ENCODE measurements around the gene PSPC1.
"Not testable (repeated sequence)": the region's sequence is repeated elsewhere in the genome, so short reads cannot be mapped to it uniquely, and the experiment has no call there.

PSPC1 gene

GRCh38 chr13:19759669-19760068, 23.1 kb downstream of the PSPC1 start:
- no peak for FAIRE-seq

DNA sequence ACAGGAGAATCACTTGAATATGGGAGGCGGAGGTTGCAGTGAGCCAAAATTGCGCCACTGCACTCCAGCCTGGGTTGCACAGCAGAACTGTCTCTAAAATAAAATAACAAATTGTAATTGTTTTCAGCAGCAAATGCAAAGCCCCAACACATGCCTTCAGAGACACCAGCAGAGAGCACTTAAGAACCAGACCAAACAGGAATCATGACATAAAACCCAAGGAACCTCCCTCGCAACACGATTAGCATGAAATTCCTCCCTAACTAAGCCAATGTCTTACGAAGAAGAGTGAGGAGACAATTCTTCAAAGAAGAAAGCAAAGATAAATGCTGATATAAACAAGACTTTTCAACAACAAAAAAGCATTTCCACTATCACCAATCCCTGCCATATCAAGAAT, 40.1 kb downstream of the PSPC1 start:
- FAIRE-seq: no peak

DNA sequence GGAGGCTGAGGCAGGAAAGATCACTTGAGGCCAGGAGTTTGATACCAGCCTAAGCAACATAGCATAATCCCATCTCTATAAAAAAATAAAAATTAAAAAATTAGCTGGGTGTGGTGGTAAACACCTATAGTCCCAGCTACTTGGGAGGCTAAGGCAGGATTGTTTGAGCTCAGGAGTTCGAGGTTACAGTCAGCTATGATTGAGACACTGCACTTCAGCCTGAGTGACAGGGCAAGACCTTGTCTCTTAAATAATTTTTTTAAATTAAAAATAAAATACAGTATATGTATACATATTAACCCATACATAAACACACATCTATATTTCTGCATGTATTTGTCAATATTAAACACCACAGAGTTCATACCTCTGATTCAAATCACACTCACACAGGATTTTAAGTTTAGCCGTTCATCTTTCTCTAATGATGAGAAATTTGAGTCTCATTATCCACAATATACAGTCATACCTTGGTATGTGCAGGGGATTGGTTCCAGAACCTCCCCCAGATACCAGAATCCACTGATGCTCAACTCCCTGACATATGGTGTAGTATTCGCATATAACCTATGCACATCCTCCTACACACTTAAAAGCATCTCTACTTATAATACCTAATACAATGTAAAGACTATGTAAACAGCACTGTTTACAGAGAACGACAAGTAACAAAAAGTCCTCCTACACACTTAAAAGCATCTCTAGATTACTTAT, 44.7 kb downstream of the PSPC1 start:
- no peak for FAIRE-seq

GRCh38 chr13:19726611-19727010, 56.1 kb downstream of the PSPC1 start:
- FAIRE-seq: no peak

DNA sequence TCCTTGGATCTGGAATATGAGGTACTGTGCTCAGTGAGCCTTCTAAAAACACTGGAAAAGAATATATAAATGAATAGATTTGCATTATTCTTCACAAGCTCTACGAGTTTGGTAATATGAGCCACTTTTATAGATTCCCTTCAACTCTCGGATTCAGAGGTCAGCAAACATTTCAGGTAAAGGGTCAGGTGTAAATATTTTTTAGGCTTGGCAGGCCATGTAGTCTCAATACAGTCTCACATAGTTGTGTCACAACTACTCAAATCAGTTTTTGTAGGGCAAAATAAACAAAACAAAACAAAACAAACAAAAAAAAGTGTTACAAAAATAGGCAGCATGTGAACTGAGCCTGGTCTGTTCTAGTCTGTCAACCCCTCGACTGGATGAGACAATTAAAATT, 57.4 kb downstream of the PSPC1 start:
- FAIRE-seq: no peak

GRCh38 chr13:19720039-19720438, 62.7 kb downstream of the PSPC1 start:
- no peak for FAIRE-seq

- no peak for FAIRE-seq
Observed at GRCh38 chr13:19713186-19713965, 69.4 kb downstream of the PSPC1 start.

DNA sequence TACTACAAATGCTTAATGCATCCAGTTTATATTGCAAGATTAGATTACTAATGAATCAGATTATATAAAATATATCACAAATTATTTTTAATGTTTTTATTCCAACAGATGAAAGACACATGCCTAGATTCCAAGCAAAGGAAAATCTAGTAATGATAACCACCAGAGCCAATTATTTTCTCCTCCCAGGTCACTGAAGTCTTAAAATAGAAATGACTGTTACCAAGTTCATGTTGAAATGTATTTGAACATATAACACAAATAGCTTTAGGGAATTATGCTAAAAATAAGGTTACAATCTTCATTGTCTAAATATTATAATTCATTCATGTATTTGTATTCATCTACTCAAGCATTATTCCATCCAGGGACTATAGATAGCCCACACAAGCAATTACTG, 73.0 kb downstream of the PSPC1 start:
- FAIRE-seq: not testable (repeated sequence)

DNA sequence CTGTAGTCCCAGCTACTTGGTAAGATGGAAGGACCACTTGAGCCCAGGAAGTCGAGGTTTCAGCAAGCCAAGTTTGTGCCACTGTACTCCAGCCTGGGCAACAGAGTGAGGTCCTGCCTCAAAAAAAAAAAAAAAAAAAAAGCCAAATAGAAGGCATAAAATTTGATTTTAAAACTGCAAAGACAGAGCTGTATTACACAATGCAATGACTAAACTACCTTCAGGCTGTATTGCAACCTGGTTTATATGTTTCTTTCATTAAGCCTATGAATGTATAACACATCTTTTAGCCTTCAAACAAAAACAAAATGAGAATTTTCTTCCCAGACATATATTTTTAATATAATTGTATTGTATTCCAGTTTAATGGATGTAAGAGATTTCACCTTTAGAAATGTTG, 73.7 kb downstream of the PSPC1 start:
- FAIRE-seq: not testable (repeated sequence)

DNA sequence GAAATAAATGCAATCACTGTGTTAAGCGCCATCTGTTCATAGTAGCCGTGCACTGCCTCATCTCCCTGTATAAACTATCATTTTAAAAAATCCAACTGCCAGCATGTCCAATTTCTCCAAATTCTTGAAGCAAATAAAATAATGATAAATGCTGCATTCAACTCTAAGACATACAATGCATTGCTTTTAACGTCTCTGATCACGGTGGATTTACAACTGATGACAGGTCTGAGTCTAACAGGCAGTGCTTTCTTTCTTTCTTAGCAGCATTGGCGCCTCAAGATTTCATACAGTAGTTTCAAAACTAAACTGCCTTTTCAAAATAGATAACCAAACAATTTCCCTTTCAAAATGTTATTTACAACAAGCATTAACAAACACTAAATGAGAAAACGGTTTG, 78.5 kb downstream of the PSPC1 start:
- FAIRE-seq: not testable (repeated sequence)

- FAIRE-seq: peak; percentile 41
Observed at GRCh38 chr13:19701619-19702018, 81.1 kb downstream of the PSPC1 start.

GRCh38 chr13:19700963-19701362, 81.8 kb downstream of the PSPC1 start:
- not testable (repeated sequence) for FAIRE-seq

DNA sequence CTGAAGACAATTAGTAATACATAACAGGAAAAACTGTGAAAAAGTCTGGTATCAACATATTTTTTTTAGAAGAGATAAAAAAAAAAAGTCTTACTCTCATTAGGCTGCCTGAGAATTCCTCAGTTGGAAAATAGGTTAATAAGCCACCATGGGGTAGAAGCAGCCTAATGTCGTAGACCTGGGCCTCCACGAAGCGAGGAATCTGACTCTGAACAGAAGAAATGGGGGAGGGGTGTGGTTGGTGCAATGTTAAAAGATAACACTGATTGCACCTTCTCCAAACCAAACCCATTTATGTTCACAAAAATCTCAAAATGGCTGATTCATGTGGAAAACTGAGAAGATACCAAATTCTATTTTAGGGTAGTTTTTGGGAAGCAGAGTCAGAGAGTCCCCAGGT, 86.9 kb downstream of the PSPC1 start:
- FAIRE-seq: no peak

- no peak for FAIRE-seq
Observed at GRCh38 chr13:19695428-19695827, 87.3 kb downstream of the PSPC1 start.

- FAIRE-seq: not testable (repeated sequence)
Observed at GRCh38 chr13:19691447-19691846, 91.3 kb downstream of the PSPC1 start.

- FAIRE-seq: no peak
Observed at GRCh38 chr13:19685437-19685836, 97.3 kb downstream of the PSPC1 start.

- FAIRE-seq: no peak
Observed at GRCh38 chr13:19685034-19685433, 97.7 kb downstream of the PSPC1 start.

- FAIRE-seq: no peak
Observed at GRCh38 chr13:19681517-19681916, 101.2 kb downstream of the PSPC1 start.

DNA sequence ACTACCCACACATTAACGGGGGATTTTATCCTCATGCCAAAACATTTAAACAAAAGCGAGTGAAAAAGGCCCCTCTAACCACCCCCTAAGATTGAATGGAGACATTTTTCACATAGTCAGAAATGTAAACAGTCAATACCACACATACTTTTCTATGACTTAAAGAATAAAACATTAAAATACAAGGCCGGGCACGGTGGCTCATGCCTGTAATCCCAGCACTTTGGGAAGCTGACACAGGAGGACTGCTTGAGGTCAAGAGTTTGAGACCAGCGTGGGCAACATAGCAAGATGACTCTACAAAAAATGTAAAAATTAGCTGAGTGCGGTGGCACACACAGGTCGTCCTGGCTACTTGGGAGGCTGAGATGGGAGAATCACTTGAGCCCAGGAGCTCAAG, 102.0 kb downstream of the PSPC1 start:
- no peak for FAIRE-seq

DNA sequence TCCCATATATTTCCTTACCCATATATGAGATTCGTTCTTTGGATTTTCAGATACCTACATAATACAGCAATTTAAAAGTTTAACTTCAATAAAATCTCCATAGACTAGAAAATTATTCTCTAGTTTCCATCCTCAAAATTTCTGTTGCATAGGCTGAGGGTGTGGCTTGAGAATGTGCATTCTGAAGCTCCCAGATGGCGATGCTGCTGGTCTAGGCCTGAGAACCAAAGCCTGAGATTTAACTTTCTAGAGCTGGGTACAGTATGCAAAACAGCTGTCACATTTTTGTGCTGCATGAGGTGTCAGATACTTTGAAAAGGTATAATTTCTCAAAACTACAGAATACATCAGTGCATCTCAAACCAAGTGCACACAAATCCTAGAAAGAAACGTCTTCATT, 106.6 kb downstream of the PSPC1 start:
- no peak for FAIRE-seq

DNA sequence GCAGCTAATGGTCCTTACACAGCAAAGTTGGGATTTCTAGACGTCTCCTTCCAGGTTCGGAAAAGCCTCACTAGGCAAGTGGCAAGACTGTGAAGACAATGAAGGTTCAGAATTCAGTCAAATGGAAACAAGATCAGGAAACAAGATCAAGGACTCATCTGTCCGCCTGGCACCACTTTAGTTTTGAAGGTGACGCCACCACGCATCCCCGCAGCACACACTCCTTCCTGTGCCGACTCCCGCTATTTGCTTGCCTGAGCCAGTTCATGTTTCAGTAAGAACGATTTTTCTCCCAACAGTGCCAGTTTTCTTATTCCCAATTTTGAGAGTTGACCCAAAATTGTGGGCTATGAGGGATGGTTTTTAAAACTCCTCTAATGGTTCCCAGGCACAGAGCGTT, 107.8 kb downstream of the PSPC1 start:
- FAIRE-seq: no peak

GRCh38 chr13:19673473-19674430, 109.0 kb downstream of the PSPC1 start:
- FAIRE-seq: no peak

- FAIRE-seq: no peak
Observed at GRCh38 chr13:19672990-19673389, 109.8 kb downstream of the PSPC1 start.

Measured in endometrium (tissue), 2 donors.